ENCODE results near the gene FBXO10.
"Not testable (repeated sequence)": the region's sequence is repeated elsewhere in the genome, so short reads cannot be mapped to it uniquely, and the experiment has no call there.

The FBXO10 gene

DNA sequence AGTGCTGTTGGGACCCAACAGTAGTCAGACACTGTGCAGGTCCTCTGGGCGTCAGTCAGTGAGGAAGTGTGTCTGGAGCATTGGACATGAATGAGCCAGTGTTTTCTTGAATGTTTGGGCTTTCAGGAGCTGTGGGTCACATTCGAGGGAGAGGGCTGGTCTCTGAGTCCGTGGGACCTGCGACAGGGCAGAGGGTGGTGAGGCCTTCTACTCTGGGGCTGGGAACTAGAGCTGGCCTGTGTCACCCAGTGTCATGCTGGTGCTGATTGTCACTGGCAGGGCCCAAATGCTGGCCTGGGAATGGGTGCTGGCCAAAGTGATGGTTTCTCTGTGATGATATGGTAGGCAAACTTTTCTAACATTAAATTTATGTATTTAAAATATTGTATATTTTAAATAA is 80.2 kb downstream of the FBXO10 start:
- H3K4me3 Mint-ChIP-seq: no peak overlapping the region
- no peak overlapping the region for H3K27ac Mint-ChIP-seq
- no peak for ATAC-seq
- H3K36me3 Mint-ChIP-seq: peaks cover 100% of the 10 kb centered on the region
- no peaks in the 10 kb centered on the region for H3K9me3 Mint-ChIP-seq
- DNase-seq (ENCODE audit: low spot score in 2 of 2): no peak
- H3K4me1 Mint-ChIP-seq: no peaks in the 10 kb centered on the region

DNA sequence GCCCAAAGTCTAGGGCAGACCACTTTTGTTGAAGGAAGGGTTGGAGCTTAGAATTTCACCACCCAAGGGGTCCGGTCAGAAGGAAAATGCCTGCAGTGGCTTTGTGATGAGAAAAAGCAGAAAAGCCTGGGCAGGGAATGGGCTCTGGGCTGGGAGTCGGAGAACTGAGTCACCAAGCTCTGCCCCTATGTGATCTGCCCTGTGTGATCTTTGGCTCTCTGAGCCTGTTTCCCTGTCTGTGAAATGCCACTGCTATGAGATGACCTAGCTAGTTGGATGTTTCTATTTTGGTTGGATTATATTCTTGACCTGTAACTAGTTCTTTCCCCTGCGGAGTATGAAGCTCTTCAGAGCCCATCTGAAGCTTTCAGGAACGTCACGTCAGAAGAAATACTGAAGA is 80.6 kb downstream of the FBXO10 start:
- DNase-seq (ENCODE audit: low spot score in 2 of 2): no peak
- Mint-ChIP-seq H3K4me1 (peaks cover 2% of the 10 kb centered on the region), H3K9me3 (no peaks in the 10 kb centered on the region), H3K4me3 (no peak overlapping the region), H3K36me3 (peaks cover 100% of the 10 kb centered on the region), H3K27ac (no peak overlapping the region)
- ATAC-seq: no peak

DNA sequence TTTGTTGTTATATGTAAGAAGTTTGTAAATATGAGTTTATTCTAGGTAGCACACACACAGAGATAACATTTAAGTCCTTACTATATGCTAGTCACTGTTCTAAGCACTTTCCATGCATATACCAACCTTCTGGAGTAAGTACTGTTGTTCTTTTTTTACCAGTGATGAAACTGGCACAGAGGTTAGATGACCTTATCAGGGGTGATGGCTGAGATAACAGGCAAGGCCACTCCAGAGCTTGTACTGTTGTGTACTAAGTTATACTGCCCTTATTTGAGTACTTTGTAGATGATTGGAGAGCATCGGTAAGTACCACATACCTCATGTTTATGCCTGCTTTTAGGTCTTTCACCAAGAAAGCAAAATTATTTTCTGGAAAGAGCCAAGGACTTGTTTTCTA is 84.2 kb downstream of the FBXO10 start:
- H3K9me3 Mint-ChIP-seq: no peaks in the 10 kb centered on the region
- ATAC-seq (no peak), DNase-seq (ENCODE audit: low spot score in 2 of 2) (no peak)
- H3K27ac Mint-ChIP-seq: no peak overlapping the region
- peaks cover 24% of the 10 kb centered on the region for H3K4me1 Mint-ChIP-seq
- peaks cover 94% of the 10 kb centered on the region for H3K36me3 Mint-ChIP-seq
- no peak overlapping the region for H3K4me3 Mint-ChIP-seq

DNA sequence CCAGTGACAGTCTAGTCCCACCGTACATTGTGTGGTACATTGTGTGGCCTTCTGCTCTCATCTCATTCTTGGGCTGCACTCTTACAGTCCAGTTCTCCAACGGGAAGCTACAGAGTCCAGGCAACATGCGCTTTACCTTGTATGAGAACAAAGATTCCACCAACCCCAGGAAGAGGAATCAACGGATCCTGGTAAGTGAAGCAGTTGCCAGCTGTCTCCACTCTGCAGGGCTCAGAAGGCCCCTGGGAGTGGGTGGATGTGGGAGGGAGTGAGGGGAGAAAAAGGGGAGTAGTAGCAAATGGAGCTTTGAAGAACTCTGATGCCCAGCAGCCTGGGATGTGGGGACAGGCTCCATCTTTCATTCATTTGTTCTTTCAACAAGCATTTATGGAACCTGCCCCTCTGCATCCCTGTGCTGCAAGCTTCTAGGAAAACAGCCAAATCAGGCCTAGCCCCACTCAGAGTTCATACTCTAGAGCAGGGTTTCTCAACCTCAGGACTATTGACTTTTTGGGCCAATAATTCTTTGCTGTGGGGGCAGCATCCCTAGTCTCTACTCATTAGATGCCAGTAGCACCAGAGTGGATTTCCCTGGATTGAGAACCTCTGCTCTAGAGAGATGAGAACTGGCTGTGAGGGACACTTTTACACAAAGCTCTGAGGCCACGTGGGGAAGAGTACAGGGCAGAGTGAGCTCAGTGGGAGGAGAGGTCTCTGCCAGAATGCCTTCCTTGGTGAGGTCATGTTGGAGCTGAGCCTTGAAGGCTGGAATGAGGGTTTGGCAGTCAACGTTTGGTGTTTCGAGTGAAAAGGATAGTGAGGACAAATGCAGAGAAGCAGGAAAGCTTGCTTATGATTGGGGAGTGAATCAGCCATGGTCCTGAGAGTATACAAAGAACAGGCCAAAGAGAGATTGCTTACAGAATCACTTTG is 89.3 kb downstream of the FBXO10 start:
- Mint-ChIP-seq H3K4me1 (peaks cover 42% of the 10 kb centered on the region), H3K36me3 (peaks cover 52% of the 10 kb centered on the region)
- DNase-seq (ENCODE audit: low spot score in 2 of 2): peak in 1 of 2 donors; percentile 56

DNA sequence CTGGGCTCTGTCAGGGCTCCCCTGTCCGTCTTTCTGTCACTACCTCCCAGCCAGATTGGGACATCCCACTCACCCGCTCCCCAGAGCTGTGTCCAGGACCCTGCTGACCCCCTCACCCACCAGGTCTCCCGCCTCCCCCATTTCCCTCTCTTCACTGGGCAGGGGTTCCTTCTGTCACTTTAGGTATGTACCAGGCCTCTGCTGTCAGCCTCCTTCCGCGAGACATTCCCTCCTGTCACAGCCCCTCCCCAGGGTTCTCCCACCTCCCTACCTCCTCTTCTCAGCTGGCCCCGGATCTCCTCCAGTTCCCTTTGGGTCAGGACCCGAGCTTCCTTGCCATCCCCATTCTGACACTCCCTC is 89.9 kb downstream of the FBXO10 start:
- peaks cover 46% of the 10 kb centered on the region for H3K36me3 Mint-ChIP-seq
- H3K9me3 Mint-ChIP-seq: no peaks in the 10 kb centered on the region
- peak overlapping the region; percentile 94 for H3K27ac Mint-ChIP-seq
- peak overlapping the region; percentile 92 for H3K4me3 Mint-ChIP-seq
- no peak for DNase-seq (ENCODE audit: low spot score in 2 of 2)
- ATAC-seq: no peak
- H3K4me1 Mint-ChIP-seq: peaks cover 42% of the 10 kb centered on the region

More for the DNA sequence above, 89.3 kb downstream of the FBXO10 start:
- Mint-ChIP-seq H3K27ac (peak overlapping the region; percentile 94), H3K9me3 (no peaks in the 10 kb centered on the region), H3K4me3 (peak overlapping the region; percentile 92)
- ATAC-seq: no peak

DNA sequence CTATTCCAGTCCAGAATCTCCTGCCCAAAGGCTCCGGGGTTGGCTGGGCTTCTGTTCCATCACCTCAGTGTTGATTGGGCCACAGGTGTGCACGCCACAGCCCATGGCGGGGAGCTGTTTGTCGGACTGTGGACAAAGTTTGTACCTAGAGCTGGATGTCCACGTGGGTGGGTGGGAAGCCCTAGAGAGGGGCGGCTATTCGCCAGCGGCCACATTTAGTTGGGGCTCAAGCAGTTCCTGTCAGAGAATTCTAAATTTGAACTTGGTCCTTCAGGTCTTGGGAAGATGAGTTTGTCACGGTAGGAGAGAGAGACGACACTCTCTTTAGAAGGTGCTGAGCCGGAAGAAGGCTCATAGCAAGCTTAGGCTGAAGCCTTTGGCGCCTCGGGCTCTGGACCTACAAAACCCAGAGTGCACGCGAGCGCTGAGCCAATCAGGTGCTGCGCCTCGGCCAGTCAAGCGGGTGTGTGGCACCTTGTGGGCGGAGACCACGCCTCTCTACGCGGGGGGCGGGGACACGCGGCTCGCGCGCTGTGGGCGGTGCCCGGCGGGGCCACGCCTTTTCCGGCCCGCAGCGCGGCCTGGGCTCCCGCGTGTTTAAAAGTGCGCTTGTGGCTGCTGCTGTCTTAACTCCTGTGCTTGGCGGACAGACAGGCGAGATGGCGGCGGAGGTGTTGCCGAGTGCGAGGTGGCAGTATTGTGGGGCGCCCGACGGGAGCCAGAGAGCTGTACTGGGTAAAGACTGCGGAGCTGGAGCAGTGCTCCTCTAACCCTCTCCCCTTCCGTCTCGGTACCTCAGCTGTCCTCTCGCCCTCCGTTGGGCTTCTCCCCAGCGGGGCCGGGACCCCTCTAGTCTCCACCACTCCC is 90.6 kb downstream of the FBXO10 start, which contains the start of gene POLR1E:
Gene POLR1E, plus strand, starts transcription at position 560 of the 867 bp plus-strand sequence. Its CDS starts 100 bp downstream, at position 660.
- Mint-ChIP-seq H3K4me3 (peak within 1 kb of the TSS; percentile 92), H3K27ac (peak within 1 kb of the TSS; percentile 94), H3K9me3 (no peaks in the 10 kb centered on the region), H3K4me1 (peaks cover 41% of the 10 kb centered on the region), H3K36me3 (peaks cover 40% of the 10 kb centered on the region)
- peak; percentile 98 for ATAC-seq
- DNase-seq (ENCODE audit: low spot score in 2 of 2): peak; percentile 98

DNA sequence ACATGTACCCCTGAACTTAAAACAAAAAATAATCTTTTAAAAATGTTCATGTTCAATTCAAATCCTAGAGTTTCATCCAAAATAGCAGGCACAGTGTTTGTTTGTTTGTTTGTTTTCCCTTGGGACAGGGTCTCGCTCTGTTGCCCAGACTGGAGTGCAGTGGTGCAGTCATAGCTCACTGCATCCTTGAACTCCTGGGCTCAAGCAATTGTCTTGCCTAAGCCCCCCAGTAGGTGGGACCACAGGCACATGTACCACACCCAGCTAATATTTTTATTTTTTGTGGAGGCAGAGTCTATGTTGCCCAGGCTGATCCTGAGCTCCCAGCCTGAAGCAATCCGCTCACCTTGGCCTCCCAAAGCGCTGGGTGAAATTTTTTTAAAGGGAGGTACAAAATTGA is 95.4 kb downstream of the FBXO10 start:
- ATAC-seq: no peak
- Mint-ChIP-seq H3K4me1 (peaks cover 10% of the 10 kb centered on the region), H3K4me3 (no peak overlapping the region), H3K9me3 (no peaks in the 10 kb centered on the region), H3K27ac (no peak overlapping the region), H3K36me3 (no peaks in the 10 kb centered on the region)
- no peak for DNase-seq (ENCODE audit: low spot score in 2 of 2)

DNA sequence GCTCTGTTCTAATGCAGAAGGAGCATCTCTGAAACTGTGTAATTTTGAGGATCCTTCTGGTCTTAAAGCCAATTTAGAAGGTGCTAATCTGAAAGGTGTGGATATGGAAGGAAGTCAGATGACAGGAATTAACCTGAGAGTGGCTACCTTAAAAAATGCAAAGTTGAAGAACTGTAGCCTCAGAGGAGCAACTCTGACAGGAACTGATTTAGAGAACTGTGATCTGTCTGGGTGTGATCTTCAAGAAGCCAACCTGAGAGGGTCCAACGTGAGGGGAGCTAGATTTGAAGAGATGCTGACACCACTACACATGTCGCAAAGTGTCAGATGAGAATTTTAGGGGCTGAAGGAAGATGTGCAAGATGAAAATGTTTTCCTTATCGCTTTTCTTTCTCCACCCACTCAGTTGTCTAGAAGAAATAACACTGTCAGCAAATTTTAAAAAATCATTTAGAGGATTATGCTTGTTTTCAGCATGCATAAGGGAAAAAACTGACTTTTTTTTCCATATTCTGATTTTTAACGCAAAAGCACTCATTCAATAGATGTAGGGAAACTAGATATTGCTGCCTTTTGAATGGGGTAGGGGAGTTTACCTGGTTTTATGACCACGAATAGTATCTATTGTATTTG is 98.1 kb downstream of the FBXO10 start:
- not testable (repeated sequence) for DNase-seq (ENCODE audit: low spot score in 2 of 2); H3K9me3 Mint-ChIP-seq; H3K4me3 Mint-ChIP-seq; H3K27ac Mint-ChIP-seq; H3K4me1 Mint-ChIP-seq; H3K36me3 Mint-ChIP-seq; ATAC-seq

DNA sequence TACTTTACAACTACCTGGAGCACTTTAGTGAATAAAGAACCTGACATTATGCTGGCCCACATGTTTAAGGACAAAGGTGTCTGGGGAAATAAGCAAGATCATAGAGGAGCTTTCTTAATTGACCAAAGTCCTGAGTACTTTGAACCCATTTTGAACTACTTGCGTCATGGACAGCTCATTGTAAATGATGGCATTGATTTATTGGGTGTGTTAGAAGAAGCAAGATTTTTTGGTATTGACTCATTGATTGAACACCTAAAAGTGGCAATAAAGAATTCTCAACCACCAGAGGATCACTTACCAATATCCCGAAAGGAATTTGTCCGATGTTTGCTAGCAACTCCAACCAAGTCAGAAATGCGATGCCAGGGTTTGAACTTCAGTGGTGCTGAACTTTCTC is 98.7 kb downstream of the FBXO10 start:
- not testable (repeated sequence) for DNase-seq (ENCODE audit: low spot score in 2 of 2); H3K4me3 Mint-ChIP-seq; H3K27ac Mint-ChIP-seq; H3K4me1 Mint-ChIP-seq; H3K36me3 Mint-ChIP-seq; ATAC-seq; H3K9me3 Mint-ChIP-seq

DNA sequence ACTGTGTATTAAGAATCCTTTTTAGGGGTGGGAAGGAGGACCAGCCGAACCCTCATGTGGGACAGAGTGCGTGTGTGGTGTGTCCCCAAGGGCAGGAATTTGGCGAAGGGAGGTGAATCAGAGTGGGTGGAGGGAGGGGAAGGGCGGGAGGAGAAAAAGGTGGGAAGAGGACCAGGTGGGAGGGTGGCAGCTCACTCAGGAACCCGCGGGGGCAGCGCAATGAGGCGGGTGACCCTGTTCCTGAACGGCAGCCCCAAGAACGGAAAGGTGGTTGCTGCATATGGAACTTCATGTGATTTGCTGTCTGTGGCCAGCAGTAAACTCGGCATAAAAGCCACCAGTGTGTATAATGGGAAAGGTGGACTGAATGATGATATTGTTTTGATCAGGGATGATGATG is 99.2 kb downstream of the FBXO10 start:
- no peak for DNase-seq (ENCODE audit: low spot score in 2 of 2)

DNA sequence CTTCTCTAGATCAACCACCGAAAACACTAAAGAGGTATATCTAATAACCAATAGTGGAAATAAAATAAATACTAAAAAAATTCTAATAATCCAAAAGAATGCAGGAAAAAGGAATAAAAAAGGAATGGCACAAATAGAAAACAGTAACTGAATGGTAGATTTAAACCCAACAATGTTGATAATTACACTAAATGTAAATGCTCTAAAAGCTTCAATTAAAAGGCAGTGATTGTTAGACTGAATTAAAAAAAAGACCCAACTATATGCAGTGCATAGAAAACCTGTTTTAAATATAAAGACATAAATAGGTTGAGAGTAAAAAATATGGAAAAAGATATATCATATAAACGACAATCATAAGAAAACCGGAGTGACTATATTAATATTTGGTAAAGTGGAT is 101.7 kb downstream of the FBXO10 start:
- Mint-ChIP-seq H3K36me3 (no peaks in the 10 kb centered on the region), H3K4me3 (no peak overlapping the region), H3K4me1 (peaks cover 8% of the 10 kb centered on the region), H3K9me3 (peaks cover 4% of the 10 kb centered on the region), H3K27ac (no peak overlapping the region)
- DNase-seq (ENCODE audit: low spot score in 2 of 2) (no peak), ATAC-seq (no peak)

More for the DNA sequence above, 99.2 kb downstream of the FBXO10 start:
- peaks cover 5% of the 10 kb centered on the region for H3K4me1 Mint-ChIP-seq
- no peak overlapping the region for H3K27ac Mint-ChIP-seq
- no peaks in the 10 kb centered on the region for H3K36me3 Mint-ChIP-seq
- no peak for ATAC-seq
- peaks cover 4% of the 10 kb centered on the region for H3K9me3 Mint-ChIP-seq
- H3K4me3 Mint-ChIP-seq: no peak overlapping the region

DNA sequence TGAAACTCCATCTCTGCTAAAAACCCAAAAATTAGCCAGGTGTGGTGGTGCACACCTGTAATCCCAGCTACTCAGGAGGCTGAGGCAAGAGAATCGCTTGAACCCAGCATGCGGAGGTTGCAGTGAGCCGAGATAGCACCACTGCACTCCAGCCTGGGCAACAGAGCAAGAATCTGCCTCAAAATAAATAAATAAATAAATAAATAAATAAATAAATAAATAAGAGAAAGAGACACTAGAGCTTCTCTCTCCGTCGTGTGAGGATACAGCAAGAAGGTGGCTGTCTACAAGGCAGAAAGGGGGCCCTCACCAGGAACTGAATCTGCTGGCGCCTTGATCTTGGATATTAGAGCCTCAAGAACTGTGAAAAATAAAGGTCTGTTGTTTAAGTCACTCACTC is 102.2 kb downstream of the FBXO10 start:
- not testable (repeated sequence) for H3K27ac Mint-ChIP-seq; ATAC-seq; H3K4me3 Mint-ChIP-seq; DNase-seq (ENCODE audit: low spot score in 2 of 2); H3K4me1 Mint-ChIP-seq; H3K36me3 Mint-ChIP-seq; H3K9me3 Mint-ChIP-seq

DNA sequence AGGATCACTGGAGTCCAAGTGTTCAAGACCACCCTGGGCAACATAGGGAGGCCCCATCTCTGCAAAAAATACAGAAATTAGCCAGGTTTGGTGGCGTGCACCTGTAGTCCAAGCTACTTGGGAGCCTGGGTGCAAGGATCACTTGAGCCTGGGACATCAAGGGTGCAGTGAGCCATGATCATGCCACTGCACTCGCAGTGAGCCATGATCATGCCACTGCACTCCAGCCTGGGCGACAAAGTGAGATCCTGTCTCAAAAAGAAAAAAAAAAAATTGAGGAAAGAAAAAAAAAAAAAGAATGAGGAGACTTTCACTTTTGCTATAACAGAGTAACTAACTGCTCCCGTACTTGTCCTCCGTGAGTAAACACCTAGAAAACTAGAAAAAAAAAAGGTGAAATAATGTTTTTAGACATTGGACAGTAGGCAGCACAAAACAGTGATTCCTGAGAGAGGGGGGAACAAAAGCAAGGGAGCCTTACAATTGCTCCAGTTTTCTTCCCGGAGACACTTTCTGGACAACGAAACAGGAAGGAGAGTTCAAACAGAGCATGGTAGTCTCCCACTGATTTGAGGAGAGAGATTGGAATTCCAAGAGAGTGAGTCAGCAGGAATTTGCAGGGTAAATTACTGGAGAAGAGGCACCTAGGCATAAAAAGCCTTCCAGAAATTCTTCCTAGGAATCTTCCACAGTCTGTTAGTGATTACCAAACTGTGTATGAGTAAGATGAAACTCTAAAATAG is 104.1 kb downstream of the FBXO10 start:
- DNase-seq (ENCODE audit: low spot score in 2 of 2) (no peak), ATAC-seq (no peak)
- Mint-ChIP-seq H3K36me3 (no peaks in the 10 kb centered on the region), H3K27ac (peak overlapping the region; percentile 63), H3K9me3 (peaks cover 4% of the 10 kb centered on the region), H3K4me3 (peak overlapping the region; percentile 47), H3K4me1 (peaks cover 8% of the 10 kb centered on the region)

DNA sequence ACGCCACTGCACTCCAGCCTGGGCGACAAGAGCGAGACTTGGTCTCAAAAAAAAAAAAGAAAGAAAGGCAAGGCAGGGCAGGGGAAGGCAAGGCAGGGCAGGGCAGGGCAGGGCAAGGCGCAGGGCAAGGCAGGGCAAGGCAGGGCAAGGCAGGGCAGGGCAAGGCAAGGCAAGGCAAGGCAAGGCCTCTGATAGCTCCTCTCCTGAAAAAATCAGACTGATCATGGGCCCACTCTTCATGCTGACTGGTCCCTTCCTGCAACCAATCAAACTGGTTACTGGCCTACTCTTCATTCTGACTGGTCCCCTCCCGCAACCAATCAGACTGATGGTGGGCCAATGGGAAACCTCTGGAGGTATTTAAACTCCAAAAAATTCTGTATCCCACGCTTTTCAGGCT is 107.6 kb downstream of the FBXO10 start:
- peaks cover 26% of the 10 kb centered on the region for H3K36me3 Mint-ChIP-seq
- H3K27ac Mint-ChIP-seq: no peak overlapping the region
- H3K4me3 Mint-ChIP-seq: no peak overlapping the region
- peaks cover 19% of the 10 kb centered on the region for H3K4me1 Mint-ChIP-seq
- ATAC-seq (no peak), DNase-seq (ENCODE audit: low spot score in 2 of 2) (no peak)
- no peaks in the 10 kb centered on the region for H3K9me3 Mint-ChIP-seq

Data from stimulated activated effector memory CD8-positive, alpha-beta T cell treated with anti-CD3 and anti-CD28 coated beads, Interleukin-12 subunit alpha, Interleukin-12 subunit beta, amount 100 ng/mL, for 72 hours (primary cell).